Lung (tissue), 12 donors: ENCODE measurements around the gene TMEM37. TPM values are rescaled to one million over a fixed set of nuclear protein-coding genes. Genes with fewer than 3 reads are reported as not detected.

ENCODE experiments used
- ATAC-seq: fragments of 200-7000 bp; cut with Tn5 transposase; one replicate; pipeline ENCODE4 v1.9.1; 2020; ENCODE audit warnings: moderate number of reproducible peaks; ENCODE audit not compliant: insufficient read depth, low FRiP score
- DNase-seq, 3 donors: peaks; one replicate each; pipeline ENCODE4 v3.0.0-alpha.2; 2013 to 2017
- H3K27ac ChIP-seq, 2 donors: one replicate each; pipeline ENCODE4 v1.5.1; 2013; ENCODE audit warnings: mild to moderate bottlenecking in 2 of 2, moderate library complexity in 2 of 2, control low read depth in 1 of 2, inconsistent platforms in 1 of 2, low read depth in 1 of 2, low read length in 1 of 2
- H3K27me3 ChIP-seq, 3 donors: one replicate each; pipeline ENCODE4 v1.5.1; 2013; ENCODE audit warnings: low read length in 2 of 3; ENCODE audit not compliant: control insufficient read depth in 3 of 3, insufficient read depth in 3 of 3
- H3K36me3 ChIP-seq, 4 donors: one replicate each; pipeline ENCODE4 v1.5.1; 2013; ENCODE audit warnings: low read length in 4 of 4, mild to moderate bottlenecking in 1 of 4, moderate library complexity in 1 of 4; ENCODE audit not compliant: control insufficient read depth in 4 of 4, insufficient read depth in 4 of 4
- H3K4me1 ChIP-seq, 5 donors: one replicate each; pipeline ENCODE4 v1.5.1; 2013; ENCODE audit warnings: low read length in 5 of 5, mild to moderate bottlenecking in 2 of 5, moderate library complexity in 1 of 5; ENCODE audit not compliant: control insufficient read depth in 5 of 5, insufficient read depth in 5 of 5
- H3K4me3 ChIP-seq: one replicate; pipeline ENCODE4 v1.5.1; 2013; ENCODE audit warnings: mild to moderate bottlenecking, control low read depth, moderate library complexity
- H3K9ac ChIP-seq, 2 donors: one replicate each; pipeline ENCODE4 v1.5.1; 2013; ENCODE audit warnings: low read length in 2 of 2, control low read depth in 1 of 2; ENCODE audit not compliant: insufficient read depth in 1 of 2
- H3K9me3 ChIP-seq, 4 donors: one replicate each; pipeline ENCODE4 v1.5.1; 2013; ENCODE audit warnings: low read length in 3 of 4, mild to moderate bottlenecking in 1 of 4, moderate library complexity in 1 of 4; ENCODE audit not compliant: control insufficient read depth in 4 of 4, insufficient read depth in 3 of 4
- WGBS, 2 donors: extraction: QIAGEN DNeasy Blood & Tissue Kit; methylation state at CpG; one replicate each; pipeline ENCODE4 v1.1.7; 2013; 5-methylcytosine and 5-hydroxymethylcytosine counted together
- polyA plus RNA-seq, 2 donors: library from polyadenylated mRNA; stranded (reverse); fragments of 200-250 nt; gene quantifications; one replicate each; pipeline ENCODE4 v1.2.1, GENCODE V29; 2013
- total RNA-seq, 2 donors: library from RNA; depleted of rRNA in 1 of 2; stranded (reverse); fragments of >200 nt in 1 of 2; gene quantifications; one replicate each; pipeline ENCODE4 v1.2.1, GENCODE V29; 2014 to 2021
- TF ChIP-seq, protein P1 (sequence below): IDR thresholded peaks from 2 replicates; pipeline ENCODE4 v1.5.1; 2012; ENCODE audit warnings: mild to moderate bottlenecking; ENCODE audit errors: control extremely low read depth, extremely low read depth
- donor health status: control.
- donor health status: control.
- donor health status: Bipolar disorder and iron deficiency.
- donor health status: healthy.
- donor health status: DM: yes; HTN: yes; CAD: no.

TMEM37 gene
- total and polyA plus RNA-seq, 4 donors: 9.9 to 14.3 (median 12.1) TPM

DNA sequence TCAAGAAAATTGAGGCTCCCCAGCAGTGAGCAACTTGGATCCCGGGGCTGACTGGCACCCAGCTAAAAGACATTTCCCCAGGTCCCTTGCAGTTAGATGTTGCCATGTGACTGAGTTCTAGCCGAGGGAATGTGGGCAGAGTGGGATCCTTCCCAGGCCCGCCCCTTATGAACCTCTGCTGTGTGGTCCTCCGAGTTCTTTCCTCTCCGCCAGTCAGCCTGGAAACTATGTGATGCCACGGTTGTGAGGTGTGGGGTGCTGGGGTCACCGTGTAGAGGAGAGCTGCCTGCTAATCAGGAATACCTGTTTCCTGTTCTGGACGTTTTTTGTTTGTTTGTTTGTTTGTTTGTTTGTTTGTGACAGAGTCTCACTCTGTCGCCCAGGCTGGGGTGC lies 45.5 kb downstream of the TMEM37 start:
- H3K9ac ChIP-seq: no peak overlapping the region
- DNase-seq: no peak
- peaks cover 0 to 3% (median 0%) of the 10 kb centered on the region in 4 donors for H3K9me3 ChIP-seq
- H3K27ac ChIP-seq: no peak overlapping the region
- no peaks in the 10 kb centered on the region for H3K36me3 ChIP-seq
- TF ChIP-seq, protein P1, sequence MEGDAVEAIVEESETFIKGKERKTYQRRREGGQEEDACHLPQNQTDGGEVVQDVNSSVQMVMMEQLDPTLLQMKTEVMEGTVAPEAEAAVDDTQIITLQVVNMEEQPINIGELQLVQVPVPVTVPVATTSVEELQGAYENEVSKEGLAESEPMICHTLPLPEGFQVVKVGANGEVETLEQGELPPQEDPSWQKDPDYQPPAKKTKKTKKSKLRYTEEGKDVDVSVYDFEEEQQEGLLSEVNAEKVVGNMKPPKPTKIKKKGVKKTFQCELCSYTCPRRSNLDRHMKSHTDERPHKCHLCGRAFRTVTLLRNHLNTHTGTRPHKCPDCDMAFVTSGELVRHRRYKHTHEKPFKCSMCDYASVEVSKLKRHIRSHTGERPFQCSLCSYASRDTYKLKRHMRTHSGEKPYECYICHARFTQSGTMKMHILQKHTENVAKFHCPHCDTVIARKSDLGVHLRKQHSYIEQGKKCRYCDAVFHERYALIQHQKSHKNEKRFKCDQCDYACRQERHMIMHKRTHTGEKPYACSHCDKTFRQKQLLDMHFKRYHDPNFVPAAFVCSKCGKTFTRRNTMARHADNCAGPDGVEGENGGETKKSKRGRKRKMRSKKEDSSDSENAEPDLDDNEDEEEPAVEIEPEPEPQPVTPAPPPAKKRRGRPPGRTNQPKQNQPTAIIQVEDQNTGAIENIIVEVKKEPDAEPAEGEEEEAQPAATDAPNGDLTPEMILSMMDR: no peak
- H3K27me3 ChIP-seq: no peaks in the 10 kb centered on the region
- ATAC-seq: no peak
- H3K4me3 ChIP-seq: no peak overlapping the region
- 74 to 79% methylated on average over 9 of the region's 9 CpGs for WGBS, 2 donors
- H3K4me1 ChIP-seq: peaks cover 0 to 8% (median 0%) of the 10 kb centered on the region in 5 donors

DNA sequence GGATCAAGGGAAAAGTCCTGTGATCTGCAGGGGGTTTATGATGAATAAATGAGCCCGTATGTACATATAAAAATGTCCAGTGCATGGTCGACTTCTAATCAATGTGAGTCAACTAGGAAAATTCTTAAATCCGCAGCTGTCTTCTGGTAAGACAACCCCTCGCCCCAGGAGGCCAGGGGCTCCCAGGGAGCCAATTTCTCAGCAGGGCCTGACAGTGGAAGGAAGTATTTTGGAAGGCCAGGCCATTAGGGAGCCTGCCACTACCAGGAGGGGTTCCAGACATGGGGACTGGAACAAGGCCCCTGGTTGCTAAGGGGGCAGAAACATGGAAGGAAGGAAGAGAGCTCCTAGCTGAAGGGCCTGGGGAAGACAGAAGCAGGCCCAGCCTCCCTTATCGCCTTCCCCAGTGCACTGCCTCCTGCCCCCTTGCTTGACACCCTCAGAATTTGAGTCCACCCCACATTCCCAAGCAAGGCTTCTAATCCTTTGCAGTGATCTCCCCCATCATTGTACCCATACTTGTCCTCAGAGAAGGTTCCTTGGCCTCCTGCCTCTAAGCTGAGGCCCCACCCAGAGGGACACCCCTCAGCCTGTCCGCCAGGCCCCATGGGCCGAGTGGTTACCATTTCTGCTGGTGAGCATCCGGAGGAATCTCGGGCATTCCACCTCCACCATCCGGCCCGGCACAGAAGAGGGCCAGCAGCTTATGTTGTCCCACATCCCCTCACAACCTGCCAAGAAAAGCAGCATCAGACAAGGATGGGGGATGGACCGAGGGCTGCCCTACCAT lies 46.7 kb downstream of the TMEM37 start:
- Histone ChIP-seq H3K36me3 (no peaks in the 10 kb centered on the region), H3K27ac (no peak overlapping the region), H3K9ac (no peak overlapping the region), H3K4me3 (no peak overlapping the region), H3K4me1 (peaks cover 0 to 11% (median 6%) of the 10 kb centered on the region in 5 donors), H3K9me3 (peaks cover 0 to 3% (median 0%) of the 10 kb centered on the region in 4 donors), H3K27me3 (no peaks in the 10 kb centered on the region)
- DNase-seq (no peak), ATAC-seq (no peak)
- WGBS, 2 donors: 91 to 93% methylated on average over 12 of the region's 12 CpGs
- TF ChIP-seq, protein P1: no peak

DNA sequence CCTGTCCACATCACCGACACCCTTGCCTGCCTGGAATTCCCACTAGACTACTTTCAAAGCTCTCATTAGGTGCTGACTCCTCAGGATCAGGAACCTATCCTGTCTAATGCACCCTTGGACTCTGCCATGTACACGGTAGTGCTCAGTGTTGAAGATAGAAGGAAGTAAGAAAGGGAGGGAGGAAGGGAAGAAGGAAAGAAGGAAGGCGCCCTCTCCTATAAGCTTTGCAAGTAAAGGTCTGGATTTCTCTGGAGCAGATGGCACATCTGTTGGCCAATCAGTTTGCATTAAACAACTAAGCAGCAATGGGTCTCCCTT lies 47.3 kb downstream of the TMEM37 start:
- no peak overlapping the region for H3K4me3 ChIP-seq
- peaks cover 0 to 11% (median 7%) of the 10 kb centered on the region in 5 donors for H3K4me1 ChIP-seq
- 90 to 91% methylated on average over 3 of the region's 3 CpGs for WGBS, 2 donors
- no peaks in the 10 kb centered on the region for H3K27me3 ChIP-seq
- ATAC-seq (no peak), DNase-seq (no peak)
- peaks cover 0 to 3% (median 0%) of the 10 kb centered on the region in 4 donors for H3K9me3 ChIP-seq
- H3K9ac ChIP-seq: no peak overlapping the region
- no peak overlapping the region for H3K27ac ChIP-seq
- no peaks in the 10 kb centered on the region for H3K36me3 ChIP-seq
- TF ChIP-seq, protein P1: no peak
